ENCODE data around the gene LMAN2. TPM values are rescaled to one million over a fixed set of nuclear protein-coding genes. Genes with fewer than 3 reads are reported as not detected.

LMAN2 gene
- polyA plus RNA-seq, 1 donor (not counting 4 experiments of a cell fraction or from before 2014, with no cell fraction given), result 105 TPM

DNA sequence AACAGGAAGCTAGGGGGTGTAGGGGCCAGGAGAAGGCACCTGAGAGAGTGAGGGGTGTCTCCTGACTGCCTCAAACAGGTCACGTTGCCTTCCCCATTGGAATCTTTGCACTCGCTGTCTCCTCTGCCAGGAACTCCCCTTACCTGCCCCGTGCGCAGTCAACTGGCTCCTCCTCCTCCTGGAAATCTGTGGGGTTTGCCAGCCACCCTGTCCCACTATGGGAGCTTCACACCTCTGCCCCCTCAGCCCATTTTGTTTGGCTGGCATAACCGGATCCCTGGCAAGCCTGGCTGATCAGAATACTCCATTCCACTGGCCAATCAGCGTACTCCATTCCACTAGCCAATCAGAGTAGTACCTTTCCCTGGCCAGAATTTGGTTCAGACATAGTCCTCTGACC is 22.3 kb upstream of the LMAN2 start:
- Histone ChIP-seq H3K4me3 (ENCODE audit: control insufficient read depth in 2 of 3, extremely low read depth in 1 of 3, insufficient read depth in 2 of 3, low read depth in 1 of 3, low read length in 3 of 3) (peak overlapping the region in 2 of 3 experiments; percentile 27 to 32), H3K9ac (ENCODE audit: control insufficient read depth, extremely low read depth, insufficient read depth, low read length) (no peak overlapping the region), H3K4me1 (ENCODE audit: control insufficient read depth, extremely low read depth, insufficient read depth, low read length) (peaks cover 35% of the 10 kb centered on the region), H3K4me2 (ENCODE audit: control insufficient read depth, extremely low read depth, insufficient read depth, low read depth, low read length) (peak overlapping the region; percentile 70), H3K9me3 (ENCODE audit: control insufficient read depth, low read depth, low read length) (no peaks in the 10 kb centered on the region), H3K27ac (ENCODE audit: control insufficient read depth, insufficient read depth, low read length) (no peak overlapping the region), H3K27me3 (ENCODE audit: control insufficient read depth, extremely low read depth, insufficient read depth, low read length) (no peaks in the 10 kb centered on the region), H2AFZ (ENCODE audit: control insufficient read depth, low read length) (peak overlapping the region; percentile 49), H3K36me3 (ENCODE audit: control insufficient read depth in 2 of 2, extremely low read depth in 1 of 2, insufficient read depth in 2 of 2, low read length in 2 of 2) (peaks cover 0 to 7% of the 10 kb centered on the region in 2 experiments), H3K79me2 (ENCODE audit: control insufficient read depth, insufficient read depth, low read length) (no peaks in the 10 kb centered on the region), H3K9me1 (ENCODE audit: control insufficient read depth, extremely low read depth, insufficient read depth, low read length) (peaks cover 2% of the 10 kb centered on the region), H4K20me1 (ENCODE audit: control insufficient read depth, extremely low read depth, insufficient read depth, low read length) (no peaks in the 10 kb centered on the region)
- DNase-seq (ENCODE audit: low read depth, low spot score), result no peak
- no peak for TF ChIP-seq EZH2 (IDR thresholded peaks at IDR 0.05; ENCODE audit: low read length)
- TF ChIP-seq, protein P1, sequence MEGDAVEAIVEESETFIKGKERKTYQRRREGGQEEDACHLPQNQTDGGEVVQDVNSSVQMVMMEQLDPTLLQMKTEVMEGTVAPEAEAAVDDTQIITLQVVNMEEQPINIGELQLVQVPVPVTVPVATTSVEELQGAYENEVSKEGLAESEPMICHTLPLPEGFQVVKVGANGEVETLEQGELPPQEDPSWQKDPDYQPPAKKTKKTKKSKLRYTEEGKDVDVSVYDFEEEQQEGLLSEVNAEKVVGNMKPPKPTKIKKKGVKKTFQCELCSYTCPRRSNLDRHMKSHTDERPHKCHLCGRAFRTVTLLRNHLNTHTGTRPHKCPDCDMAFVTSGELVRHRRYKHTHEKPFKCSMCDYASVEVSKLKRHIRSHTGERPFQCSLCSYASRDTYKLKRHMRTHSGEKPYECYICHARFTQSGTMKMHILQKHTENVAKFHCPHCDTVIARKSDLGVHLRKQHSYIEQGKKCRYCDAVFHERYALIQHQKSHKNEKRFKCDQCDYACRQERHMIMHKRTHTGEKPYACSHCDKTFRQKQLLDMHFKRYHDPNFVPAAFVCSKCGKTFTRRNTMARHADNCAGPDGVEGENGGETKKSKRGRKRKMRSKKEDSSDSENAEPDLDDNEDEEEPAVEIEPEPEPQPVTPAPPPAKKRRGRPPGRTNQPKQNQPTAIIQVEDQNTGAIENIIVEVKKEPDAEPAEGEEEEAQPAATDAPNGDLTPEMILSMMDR (optimal IDR thresholded peaks at IDR 0.05 in 1 of 3, IDR thresholded peaks at IDR 0.05 in 1 of 3, conservative IDR thresholded peaks at IDR 0.05 in 1 of 3; ENCODE audit: extremely low read depth in 1 of 3, insufficient read depth in 2 of 3, low read length in 3 of 3), result no peak
- dilution Hi-C loops (cut with MboI; ENCODE audit: extremely low pct_ligation_motif_present, low sequenced_read_pairs), result no loop called here
- FAIRE-seq, result no peak

DNA sequence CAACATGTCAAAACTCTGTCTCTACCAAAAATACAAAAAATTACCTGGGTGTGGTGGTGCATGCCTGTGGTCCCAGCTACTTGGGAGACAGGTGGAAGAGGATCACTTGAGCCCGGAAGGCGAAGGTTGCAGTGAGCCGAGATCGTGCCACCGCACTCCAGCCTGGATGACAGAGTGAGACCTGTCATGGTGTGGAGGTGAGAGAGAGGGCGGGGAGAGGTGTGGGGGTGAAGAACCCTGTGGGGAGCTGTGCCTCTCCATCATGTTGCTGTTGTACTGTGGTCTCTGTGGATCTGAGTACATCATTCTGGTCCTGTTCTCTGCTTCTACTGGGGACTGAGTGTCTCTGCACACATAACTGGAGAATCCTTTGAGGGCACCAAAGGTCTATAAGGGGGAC is 21.4 kb upstream of the LMAN2 start:
- no peaks in the 10 kb centered on the region for H3K9me1 ChIP-seq (ENCODE audit: control insufficient read depth, extremely low read depth, insufficient read depth, low read length)
- no peak overlapping the region for H3K4me2 ChIP-seq (ENCODE audit: control insufficient read depth, extremely low read depth, insufficient read depth, low read depth, low read length)
- peaks cover 42% of the 10 kb centered on the region for H3K4me1 ChIP-seq (ENCODE audit: control insufficient read depth, extremely low read depth, insufficient read depth, low read length)
- no peak for FAIRE-seq
- peaks cover 0 to 15% of the 10 kb centered on the region in 2 experiments for H3K36me3 ChIP-seq (ENCODE audit: control insufficient read depth in 2 of 2, extremely low read depth in 1 of 2, insufficient read depth in 2 of 2, low read length in 2 of 2)
- H3K79me2 ChIP-seq (ENCODE audit: control insufficient read depth, insufficient read depth, low read length), result no peaks in the 10 kb centered on the region
- H3K4me3 ChIP-seq (ENCODE audit: control insufficient read depth in 2 of 3, extremely low read depth in 1 of 3, insufficient read depth in 2 of 3, low read depth in 1 of 3, low read length in 3 of 3), result no peak overlapping the region
- dilution Hi-C loops (cut with MboI; ENCODE audit: extremely low pct_ligation_motif_present, low sequenced_read_pairs), result no loop called here
- H3K9ac ChIP-seq (ENCODE audit: control insufficient read depth, extremely low read depth, insufficient read depth, low read length), result no peak overlapping the region
- no peaks in the 10 kb centered on the region for H3K9me3 ChIP-seq (ENCODE audit: control insufficient read depth, low read depth, low read length)
- H3K27ac ChIP-seq (ENCODE audit: control insufficient read depth, insufficient read depth, low read length), result no peak overlapping the region
- no peak for DNase-seq (ENCODE audit: low read depth, low spot score)
- no peak overlapping the region for H2AFZ ChIP-seq (ENCODE audit: control insufficient read depth, low read length)
- H4K20me1 ChIP-seq (ENCODE audit: control insufficient read depth, extremely low read depth, insufficient read depth, low read length), result no peaks in the 10 kb centered on the region
- TF ChIP-seq, protein P1 (optimal IDR thresholded peaks at IDR 0.05 in 1 of 3, IDR thresholded peaks at IDR 0.05 in 1 of 3, conservative IDR thresholded peaks at IDR 0.05 in 1 of 3; ENCODE audit: extremely low read depth in 1 of 3, insufficient read depth in 2 of 3, low read length in 3 of 3), result no peak
- TF ChIP-seq EZH2 (IDR thresholded peaks at IDR 0.05; ENCODE audit: low read length), result no peak
- H3K27me3 ChIP-seq (ENCODE audit: control insufficient read depth, extremely low read depth, insufficient read depth, low read length), result no peaks in the 10 kb centered on the region
